ENCODE data around the gene TOB1. TPM values are rescaled to one million over a fixed set of nuclear protein-coding genes. Genes with fewer than 3 reads are reported as not detected.

Gene TOB1
- total RNA-seq, 1 experiment from 2014 or later, result 67.9 TPM

- Histone ChIP-seq H3K27ac (no peak overlapping the region), H3K27me3 (ENCODE audit: insufficient read depth, low read depth) (no peaks in the 10 kb centered on the region), H3K4me3 (no peak overlapping the region), H3F3A (ENCODE audit: insufficient read depth, low read depth) (no peaks in the 10 kb centered on the region; the same call in 1 of the 2 replicates), H3K36me3 (ENCODE audit: low read depth) (no peaks in the 10 kb centered on the region), H3K4me1 (replicated peaks; ENCODE audit: insufficient read depth) (peaks cover 11% of the 10 kb centered on the region), H3K9me3 (ENCODE audit: insufficient read depth, low read depth) (no peaks in the 10 kb centered on the region), H3K79me2 (ENCODE audit: low read depth) (no peaks in the 10 kb centered on the region), H3K4me2 (no peak overlapping the region), H3K9me2 (ENCODE audit: insufficient read depth) (no peaks in the 10 kb centered on the region), H4K20me1 (ENCODE audit: insufficient read depth) (no peaks in the 10 kb centered on the region), H2AFZ (no peak overlapping the region)
- POLR2A ChIA-PET (ENCODE audit: unreplicated experiment), result interaction anchor here (0.7 kb wide), 1 partner anchor 94 kb away, joined by 6 read pairs; no protein-coding TSS in a partner anchor
- BruUV-seq (replicated peaks), result no TSS peak
- no peak for DNase-seq
- CTCF ChIA-PET, result interaction anchor here (0.6 to 3.0 kb wide), 2 partner anchors 103 to 203 kb away, joined by 3 to 15 read pairs; no protein-coding TSS in a partner anchor
- intact Hi-C loops (cut with micrococcal nuclease; ENCODE audit: unreplicated experiment), result loop anchor here (2.0 to 5.0 kb wide), 2 partner anchors 204 to 299 kb away; partner anchors contain the start of gene NME1
- no peak for TF ChIP-seq EZH2 (IDR thresholded peaks at IDR 0.05; ENCODE audit: low read depth)
- no peak for TF ChIP-seq CTCF (conservative IDR thresholded peaks at IDR 0.05)
These were observed 12.4 kb downstream of the TOB1 start for GRCh38 chr17:50853781-50854180.

GRCh38 chr17:50853015-50853615 is 13.0 kb downstream of the TOB1 start:
- DNase-seq, result no peak
- CTCF ChIA-PET, result interaction anchor here (0.5 to 3.0 kb wide), 11 partner anchors 9 to 681 kb away, joined by 3 to 15 read pairs (median 3); no protein-coding TSS in a partner anchor

GRCh38 chr17:50850640-50851039 is 15.5 kb downstream of the TOB1 start:
- Histone ChIP-seq H3K4me1 (replicated peaks; ENCODE audit: insufficient read depth) (peaks cover 16% of the 10 kb centered on the region), H3K27ac (no peak overlapping the region), H3K4me2 (no peak overlapping the region), H3K27me3 (ENCODE audit: insufficient read depth, low read depth) (no peaks in the 10 kb centered on the region), H2AFZ (no peak overlapping the region), H3K36me3 (ENCODE audit: low read depth) (no peaks in the 10 kb centered on the region), H3K4me3 (no peak overlapping the region), H3K79me2 (ENCODE audit: low read depth) (no peaks in the 10 kb centered on the region), H3K9me2 (ENCODE audit: insufficient read depth) (no peaks in the 10 kb centered on the region), H3F3A (ENCODE audit: insufficient read depth, low read depth) (no peaks in the 10 kb centered on the region; the same call in 1 of the 2 replicates), H4K20me1 (ENCODE audit: insufficient read depth) (no peaks in the 10 kb centered on the region), H3K9me3 (ENCODE audit: insufficient read depth, low read depth) (no peaks in the 10 kb centered on the region)
- no TSS peak for BruUV-seq (replicated peaks)
- ChIA-PET POLR2A (ENCODE audit: unreplicated experiment) (no interaction called here), CTCF (no interaction called here)
- intact Hi-C loops (cut with micrococcal nuclease; ENCODE audit: unreplicated experiment), result loop anchor here (5.0 kb wide), 1 partner anchor 207 kb away; no protein-coding TSS in a partner anchor
- DNase-seq, result no peak
- no peak for TF ChIP-seq EZH2 (IDR thresholded peaks at IDR 0.05; ENCODE audit: low read depth)
- no peak for TF ChIP-seq CTCF (conservative IDR thresholded peaks at IDR 0.05)

More at GRCh38 chr17:50853015-50853615, 13.0 kb downstream of the TOB1 start:
- Histone ChIP-seq H3K9me3 (ENCODE audit: insufficient read depth, low read depth) (no peaks in the 10 kb centered on the region), H3K4me1 (replicated peaks; ENCODE audit: insufficient read depth) (peaks cover 11% of the 10 kb centered on the region), H3K27me3 (ENCODE audit: insufficient read depth, low read depth) (no peaks in the 10 kb centered on the region), H3F3A (ENCODE audit: insufficient read depth, low read depth) (no peaks in the 10 kb centered on the region; the same call in 1 of the 2 replicates), H3K4me2 (no peak overlapping the region), H3K9me2 (ENCODE audit: insufficient read depth) (no peaks in the 10 kb centered on the region), H4K20me1 (ENCODE audit: insufficient read depth) (no peaks in the 10 kb centered on the region), H3K36me3 (ENCODE audit: low read depth) (no peaks in the 10 kb centered on the region), H2AFZ (no peak overlapping the region), H3K4me3 (no peak overlapping the region), H3K79me2 (ENCODE audit: low read depth) (no peaks in the 10 kb centered on the region), H3K27ac (no peak overlapping the region)
- POLR2A ChIA-PET (ENCODE audit: unreplicated experiment), result interaction anchor here (0.6 to 0.7 kb wide), 2 partner anchors 264 to 359 kb away, joined by 7 to 27 read pairs; no protein-coding TSS in a partner anchor
- TF ChIP-seq EZH2 (IDR thresholded peaks at IDR 0.05; ENCODE audit: low read depth) (no peak), CTCF (conservative IDR thresholded peaks at IDR 0.05) (no peak)
- intact Hi-C loops (cut with micrococcal nuclease; ENCODE audit: unreplicated experiment), result loop anchor here (2.0 to 5.0 kb wide), 2 partner anchors 204 to 300 kb away; partner anchors contain the start of gene NME1
- no TSS peak for BruUV-seq (replicated peaks)

All from PC-9 (cell line).